Neuron (in vitro differentiated cells): ENCODE data around the gene C1QL1.

ENCODE experiments used
- H2AFZ ChIP-seq: one replicate; pipeline ENCODE4 v1.6.1; 2013; ENCODE audit warnings: low read depth, mild to moderate bottlenecking, inconsistent platforms, low read length, moderate library complexity
- H3K27me3 ChIP-seq: one replicate; pipeline ENCODE4 v1.6.1; 2013; ENCODE audit warnings: low read length; ENCODE audit not compliant: insufficient read depth
- H3K36me3 ChIP-seq: one replicate; pipeline ENCODE4 v1.6.1; 2013; ENCODE audit warnings: low read length; ENCODE audit not compliant: insufficient read depth
- H3K4me1 ChIP-seq: one replicate; pipeline ENCODE4 v1.6.1; 2013; ENCODE audit warnings: low read length; ENCODE audit not compliant: insufficient read depth
- H3K4me3 ChIP-seq: 2 replicates; pipeline ENCODE4 v1.5.1; 2013; ENCODE audit warnings: mild to moderate bottlenecking, low read length, moderate library complexity
- H3K9me3 ChIP-seq: one replicate; pipeline ENCODE4 v1.6.1; 2013; ENCODE audit warnings: low read length

The C1QL1 gene

GRCh38 chr17:44930667-44931066 lies 37.4 kb downstream of the C1QL1 start:
- H3K4me3 ChIP-seq: no peak overlapping the region
- no peaks in the 10 kb centered on the region for H3K4me1 ChIP-seq
- H3K9me3 ChIP-seq: no peaks in the 10 kb centered on the region
- peaks cover 86% of the 10 kb centered on the region for H3K36me3 ChIP-seq
- H2AFZ ChIP-seq: no peak overlapping the region
- no peaks in the 10 kb centered on the region for H3K27me3 ChIP-seq

- no peak overlapping the region for H3K4me3 ChIP-seq
- no peak overlapping the region for H2AFZ ChIP-seq
- H3K27me3 ChIP-seq: no peaks in the 10 kb centered on the region
- no peaks in the 10 kb centered on the region for H3K4me1 ChIP-seq
- no peaks in the 10 kb centered on the region for H3K9me3 ChIP-seq
- peaks cover 72% of the 10 kb centered on the region for H3K36me3 ChIP-seq
Measured at GRCh38 chr17:44928950-44929720, 39.0 kb downstream of the C1QL1 start.

- peaks cover 65% of the 10 kb centered on the region for H3K36me3 ChIP-seq
- H3K9me3 ChIP-seq: no peaks in the 10 kb centered on the region
Measured at GRCh38 chr17:44928136-44928535, 40.0 kb downstream of the C1QL1 start.

GRCh38 chr17:44927696-44928095 lies 40.4 kb downstream of the C1QL1 start:
- H3K36me3 ChIP-seq: peaks cover 61% of the 10 kb centered on the region

More at GRCh38 chr17:44928136-44928535, 40.0 kb downstream of the C1QL1 start:
- Histone ChIP-seq H3K27me3 (no peaks in the 10 kb centered on the region), H2AFZ (no peak overlapping the region), H3K4me1 (no peaks in the 10 kb centered on the region), H3K4me3 (no peak overlapping the region)

GRCh38 chr17:44926821-44927525 lies 41.1 kb downstream of the C1QL1 start:
- Histone ChIP-seq H3K4me1 (no peaks in the 10 kb centered on the region), H3K27me3 (no peaks in the 10 kb centered on the region), H3K36me3 (peaks cover 54% of the 10 kb centered on the region), H2AFZ (no peak overlapping the region), H3K4me3 (no peak overlapping the region), H3K9me3 (no peaks in the 10 kb centered on the region)

More at GRCh38 chr17:44927696-44928095, 40.4 kb downstream of the C1QL1 start:
- H3K27me3 ChIP-seq: no peaks in the 10 kb centered on the region
- H3K9me3 ChIP-seq: no peaks in the 10 kb centered on the region
- H3K4me3 ChIP-seq: no peak overlapping the region
- H3K4me1 ChIP-seq: no peaks in the 10 kb centered on the region
- H2AFZ ChIP-seq: no peak overlapping the region

GRCh38 chr17:44925731-44926697 lies 42.1 kb downstream of the C1QL1 start:
- H3K4me3 ChIP-seq: no peak overlapping the region

GRCh38 chr17:44924107-44924544 lies 44.0 kb downstream of the C1QL1 start:
- H3K36me3 ChIP-seq: peaks cover 35% of the 10 kb centered on the region
- peaks cover 5% of the 10 kb centered on the region for H3K4me1 ChIP-seq
- no peak overlapping the region for H3K4me3 ChIP-seq
- H3K27me3 ChIP-seq: no peaks in the 10 kb centered on the region
- no peaks in the 10 kb centered on the region for H3K9me3 ChIP-seq
- no peak overlapping the region for H2AFZ ChIP-seq

More at GRCh38 chr17:44925731-44926697, 42.1 kb downstream of the C1QL1 start:
- Histone ChIP-seq H3K9me3 (no peaks in the 10 kb centered on the region), H3K36me3 (peaks cover 45% of the 10 kb centered on the region), H3K4me1 (peaks cover 5% of the 10 kb centered on the region), H3K27me3 (no peaks in the 10 kb centered on the region), H2AFZ (no peak overlapping the region)

GRCh38 chr17:44922746-44923470 lies 45.2 kb downstream of the C1QL1 start:
- H3K4me3 ChIP-seq: no peak overlapping the region
- H3K27me3 ChIP-seq: no peaks in the 10 kb centered on the region

GRCh38 chr17:44922136-44922535 lies 46.0 kb downstream of the C1QL1 start:
- peaks cover 15% of the 10 kb centered on the region for H3K36me3 ChIP-seq
- no peaks in the 10 kb centered on the region for H3K9me3 ChIP-seq
- H3K4me1 ChIP-seq: peaks cover 5% of the 10 kb centered on the region
- H3K4me3 ChIP-seq: no peak overlapping the region
- H2AFZ ChIP-seq: no peak overlapping the region
- H3K27me3 ChIP-seq: no peaks in the 10 kb centered on the region

More at GRCh38 chr17:44922746-44923470, 45.2 kb downstream of the C1QL1 start:
- Histone ChIP-seq H2AFZ (no peak overlapping the region), H3K36me3 (peaks cover 23% of the 10 kb centered on the region), H3K9me3 (no peaks in the 10 kb centered on the region), H3K4me1 (peaks cover 5% of the 10 kb centered on the region)

GRCh38 chr17:44921122-44921882 lies 46.8 kb downstream of the C1QL1 start:
- Histone ChIP-seq H3K4me3 (no peak overlapping the region), H3K4me1 (peaks cover 7% of the 10 kb centered on the region), H2AFZ (no peak overlapping the region), H3K27me3 (no peaks in the 10 kb centered on the region), H3K9me3 (no peaks in the 10 kb centered on the region), H3K36me3 (peaks cover 7% of the 10 kb centered on the region)

GRCh38 chr17:44920565-44920940 lies 47.5 kb downstream of the C1QL1 start:
- Histone ChIP-seq H3K4me3 (no peak overlapping the region), H3K27me3 (no peaks in the 10 kb centered on the region), H3K4me1 (peaks cover 14% of the 10 kb centered on the region), H3K9me3 (no peaks in the 10 kb centered on the region), H2AFZ (no peak overlapping the region), H3K36me3 (no peaks in the 10 kb centered on the region)
